ENCODE data around the gene SGIP1. TPM values are rescaled to one million over a fixed set of nuclear protein-coding genes. Genes with fewer than 3 reads are reported as not detected.
A peak's percentile ranks its signal among the peaks of the same experiment; 100 is the strongest.

The SGIP1 gene
- total and polyA plus RNA-seq, 8 donors = 6.8 to 16.6 (median 8.6) TPM

DNA sequence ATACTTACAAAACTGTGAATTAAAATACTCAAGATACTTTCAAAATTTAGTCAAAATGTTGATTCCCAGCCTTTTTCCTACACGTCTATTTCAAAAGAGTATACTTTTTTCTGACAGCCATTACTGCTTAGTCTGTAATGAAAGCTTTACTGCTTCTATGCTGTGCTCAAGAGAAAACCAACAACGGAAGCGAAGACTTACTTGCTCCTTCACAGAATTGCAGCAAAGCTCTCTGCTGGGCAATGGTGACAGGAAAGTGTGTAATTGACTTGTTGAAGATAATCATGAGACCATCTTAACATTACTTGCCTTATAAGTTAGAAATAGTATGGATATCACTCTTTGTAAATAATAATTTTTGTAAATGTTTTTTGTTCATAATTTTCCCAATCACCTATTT, 216.6 kb downstream of the SGIP1 start:
- H3K4me3 ChIP-seq = no peak overlapping the region
- intact Hi-C loops (cut with DNase I) = no loop called here
- H3K36me3 ChIP-seq = no peaks in the 10 kb centered on the region
- ATAC-seq = no peak
- H3K9me3 ChIP-seq = no peaks in the 10 kb centered on the region
- H3K27me3 ChIP-seq = peaks cover 0 to 24% of the 10 kb centered on the region in 2 donors
- TF ChIP-seq CTCF (IDR thresholded peaks at IDR 0.05) = no peak
- no peak for DNase-seq
- H3K27ac ChIP-seq = no peak overlapping the region
- peaks cover 7 to 20% of the 10 kb centered on the region in 2 donors for H3K4me1 ChIP-seq

- ATAC-seq (no peak), DNase-seq (no peak)
- peak overlapping the region in 1 of 2 donors; percentile 82 for H3K27ac ChIP-seq
These were observed 217.2 kb downstream of the SGIP1 start for GRCh38 chr1:66751160-66751559.

DNA sequence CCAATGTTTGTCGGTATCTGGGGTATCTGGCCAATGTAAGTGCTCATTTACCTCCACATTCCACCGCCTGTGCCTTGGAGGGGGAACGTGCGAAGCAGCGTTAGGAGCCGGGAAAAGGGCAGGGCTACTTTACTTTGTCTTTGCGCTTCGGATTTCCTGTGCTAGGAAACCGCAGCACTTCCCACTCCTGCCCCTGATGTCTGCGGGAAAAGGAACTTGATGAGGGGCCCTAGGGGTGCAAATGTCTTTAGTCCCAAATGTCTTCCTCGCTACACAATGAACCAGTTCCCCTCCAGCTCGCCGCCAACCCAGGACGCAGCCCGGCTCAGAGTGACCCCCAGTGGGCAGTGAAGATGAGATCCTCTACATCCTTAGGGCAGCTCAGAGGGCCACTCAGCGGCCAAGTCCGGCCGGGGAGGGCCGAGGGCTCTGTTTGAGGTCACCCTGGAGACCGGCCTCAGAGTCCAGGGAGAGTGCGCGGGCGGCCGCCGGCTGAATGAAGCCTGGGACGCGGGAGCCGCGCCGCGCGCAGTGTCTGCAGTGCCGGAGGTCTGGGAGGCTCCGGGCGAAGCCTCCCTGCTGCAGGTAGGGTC, 218.1 kb downstream of the SGIP1 start, which contains the start of gene DYNLT5:
Gene DYNLT5 (plus strand): TSS at position 460 of the 593 bp plus-strand sequence. CDS start 2,200 bp downstream, outside the sequence.
- peak; percentile 50 to 92 (median 65) for DNase-seq
- H3K4me3 ChIP-seq = peak within 1 kb of the TSS; percentile 25 to 45
- no peaks in the 10 kb centered on the region for H3K36me3 ChIP-seq
- peak in 1 of 2 donors; percentile 20 for TF ChIP-seq CTCF (IDR thresholded peaks at IDR 0.05)
- intact Hi-C loops (cut with DNase I) = no loop called here
- H3K9me3 ChIP-seq = no peaks in the 10 kb centered on the region
- ATAC-seq = peak; percentile 95
- H3K27ac ChIP-seq = peak within 1 kb of the TSS in 1 of 2 donors; percentile 82
- peaks cover 7 to 20% of the 10 kb centered on the region in 2 donors for H3K4me1 ChIP-seq
- peaks cover 0 to 24% of the 10 kb centered on the region in 2 donors for H3K27me3 ChIP-seq

More at GRCh38 chr1:66751160-66751559, 217.2 kb downstream of the SGIP1 start:
- Histone ChIP-seq H3K4me1 (peaks cover 7 to 20% of the 10 kb centered on the region in 2 donors), H3K36me3 (no peaks in the 10 kb centered on the region), H3K4me3 (no peak overlapping the region), H3K27me3 (peaks cover 0 to 24% of the 10 kb centered on the region in 2 donors), H3K9me3 (no peaks in the 10 kb centered on the region)
- no peak for TF ChIP-seq CTCF (IDR thresholded peaks at IDR 0.05)
- intact Hi-C loops (cut with DNase I) = no loop called here

- H3K27me3 ChIP-seq = peaks cover 0 to 24% of the 10 kb centered on the region in 2 donors
- H3K4me3 ChIP-seq = peak overlapping the region; percentile 25 to 45
- peaks cover 7 to 20% of the 10 kb centered on the region in 2 donors for H3K4me1 ChIP-seq
- ATAC-seq = peak; percentile 34
- peak in 1 of 4 donors; percentile 79 for DNase-seq
- TF ChIP-seq CTCF (IDR thresholded peaks at IDR 0.05) = no peak
- no peaks in the 10 kb centered on the region for H3K9me3 ChIP-seq
- H3K27ac ChIP-seq = peak overlapping the region in 1 of 2 donors; percentile 82
- no peaks in the 10 kb centered on the region for H3K36me3 ChIP-seq
- intact Hi-C loops (cut with DNase I) = no loop called here
These were observed 218.9 kb downstream of the SGIP1 start for GRCh38 chr1:66752671-66753371.

DNA sequence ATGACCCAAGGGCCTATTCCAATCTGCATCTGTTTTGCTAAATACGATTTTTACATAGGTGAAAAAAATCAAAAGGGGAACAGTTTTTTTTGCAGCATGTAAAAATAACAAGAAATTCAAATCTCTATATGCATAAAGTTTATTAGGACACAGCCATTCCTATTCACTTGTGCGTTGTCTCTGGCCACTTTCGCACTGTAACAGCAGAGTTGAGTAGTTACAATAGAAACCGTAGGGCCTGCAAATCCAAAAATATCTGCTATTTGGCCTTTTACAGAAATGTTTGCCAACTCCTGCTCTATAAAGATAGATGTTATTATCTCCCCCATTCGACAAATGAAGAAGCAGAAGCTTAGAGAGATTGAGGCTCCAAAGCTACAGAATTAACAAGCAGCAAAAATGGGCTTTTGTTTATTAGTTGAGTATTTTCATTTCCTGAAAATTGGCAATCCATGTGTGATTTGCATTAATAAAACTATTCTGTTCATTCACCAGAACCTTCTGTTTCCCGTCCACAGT, 223.8 kb downstream of the SGIP1 start:
- H3K27ac ChIP-seq = no peak overlapping the region
- ATAC-seq (no peak), DNase-seq (no peak)
- intact Hi-C loops (cut with DNase I) = no loop called here
- H3K4me3 ChIP-seq = no peak overlapping the region
- TF ChIP-seq CTCF (IDR thresholded peaks at IDR 0.05) = no peak
- H3K27me3 ChIP-seq = peaks cover 0 to 11% of the 10 kb centered on the region in 2 donors
- H3K9me3 ChIP-seq = no peaks in the 10 kb centered on the region
- H3K4me1 ChIP-seq = peaks cover under 1 to 3% of the 10 kb centered on the region in 2 donors
- H3K36me3 ChIP-seq = no peaks in the 10 kb centered on the region
